ENCODE measurements around the gene BCAP29. TPM values are rescaled to one million over a fixed set of nuclear protein-coding genes. Genes with fewer than 3 reads are reported as not detected.

BCAP29 gene
- total and polyA plus RNA-seq, 2 of the 8 experiments (the other 6 are each of a cell fraction or from before 2014, with no cell fraction given): 6.8 to 18.1 TPM

GRCh38 chr7:107610323-107610722 is 30.3 kb downstream of the BCAP29 start (continued):
- no peak for TF ChIP-seq SAP30 (IDR thresholded peaks at IDR 0.05; ENCODE audit: insufficient read depth, insufficient replicate concordance, low read length)

Measured in H1 (cell line).